ENCODE results near the gene ADK.
"Not testable (repeated sequence)": the region's sequence is repeated elsewhere in the genome, so short reads cannot be mapped to it uniquely, and the experiment has no call there.

Gene ADK

DNA sequence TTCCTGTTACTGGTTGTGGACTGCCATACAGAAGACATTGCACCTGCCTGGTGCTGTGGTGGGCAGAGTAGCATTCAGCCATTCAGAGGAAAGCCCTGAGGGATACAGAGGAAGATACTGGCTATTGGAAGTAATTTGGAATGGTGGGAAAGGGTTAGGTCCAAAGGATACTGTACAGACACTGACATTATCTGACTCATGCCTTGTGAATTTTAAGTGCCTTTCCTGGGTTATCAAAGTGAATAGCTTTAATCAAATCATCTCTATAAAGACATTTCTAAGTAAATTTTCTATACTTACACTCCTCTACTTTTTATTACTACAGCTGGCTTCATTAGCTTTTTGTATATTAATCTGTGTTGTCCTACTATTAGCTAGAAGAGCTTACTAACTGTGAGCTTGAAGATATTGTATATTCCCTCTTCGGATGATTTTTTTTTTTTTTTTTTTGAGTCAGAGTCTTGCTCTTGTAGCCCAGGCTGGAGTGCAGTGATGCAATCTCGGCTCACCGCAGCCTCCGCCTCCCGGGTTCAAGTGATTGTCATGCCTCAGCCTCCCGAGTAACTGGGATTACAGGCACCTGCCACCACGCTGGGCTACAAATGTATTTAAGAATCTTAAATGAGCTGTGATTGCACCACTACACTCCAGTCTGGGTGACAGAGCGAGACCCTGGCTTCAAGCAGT is 186.5 kb downstream of the ADK start:
- in situ Hi-C loops (cut with MboI; ENCODE audit: low sequenced_read_pairs): no loop called here

DNA sequence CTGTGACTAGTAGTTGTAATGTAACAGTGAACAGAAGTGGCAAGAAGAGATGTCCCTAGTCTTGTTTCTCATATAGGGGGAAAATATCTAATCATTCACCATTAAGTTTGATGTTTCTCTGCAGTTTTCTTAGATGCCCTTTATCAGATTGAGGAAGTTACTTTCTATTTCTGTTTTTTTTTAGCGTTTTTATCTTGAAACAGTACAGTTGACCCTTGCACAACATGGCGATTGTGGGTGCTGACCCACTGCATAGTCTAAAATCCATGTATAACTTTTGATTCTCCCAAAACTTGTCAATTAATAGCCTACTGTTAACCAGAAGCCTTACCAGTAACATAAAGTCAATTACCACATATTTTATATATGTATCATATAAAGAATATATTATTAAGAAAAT is 192.0 kb downstream of the ADK start:
- in situ Hi-C loops (cut with MboI; ENCODE audit: low sequenced_read_pairs): no loop called here

DNA sequence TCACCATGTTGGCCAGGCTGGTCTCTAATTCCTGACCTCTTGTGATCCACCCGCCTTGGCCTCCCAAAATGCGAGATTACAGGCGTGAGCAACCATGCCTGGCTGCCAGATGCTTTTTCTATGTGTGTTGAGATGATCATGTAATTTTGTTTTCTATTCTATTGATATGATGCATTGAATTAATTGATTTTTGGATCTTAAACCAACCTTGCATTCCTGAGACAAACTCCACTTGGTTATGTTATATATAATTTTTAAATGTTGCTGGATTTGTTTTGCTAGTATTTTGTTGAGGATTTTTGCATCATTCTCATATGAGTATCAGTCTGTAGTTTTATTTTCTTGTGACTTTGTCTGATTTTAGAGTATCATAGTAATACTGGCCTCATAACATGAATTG is 192.8 kb downstream of the ADK start:
- in situ Hi-C loops (cut with MboI; ENCODE audit: low sequenced_read_pairs): no loop called here

GRCh38 chr10:74344306-74344705 is 193.3 kb downstream of the ADK start:
- in situ Hi-C loops (cut with MboI; ENCODE audit: low sequenced_read_pairs): no loop called here

DNA sequence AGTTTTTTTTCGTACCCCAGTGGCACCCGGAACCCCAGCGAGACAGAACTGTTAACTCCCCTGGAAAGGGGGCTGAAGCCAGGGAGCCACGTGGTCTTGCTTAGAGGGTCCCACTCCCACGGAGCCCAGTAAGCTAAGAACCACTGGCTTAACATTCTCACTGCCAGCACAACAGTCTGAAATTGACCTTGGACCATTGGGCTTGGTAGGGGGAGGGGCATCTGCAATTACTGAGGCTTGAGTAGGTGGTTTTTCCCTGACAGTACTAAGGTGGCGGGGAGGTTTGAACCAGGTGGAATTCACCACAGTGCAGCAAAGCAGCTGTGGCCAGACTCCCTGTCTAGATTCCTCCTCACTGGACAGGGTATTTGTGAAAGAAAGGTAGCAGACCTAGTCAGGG is 196.5 kb downstream of the ADK start:
- in situ Hi-C loops (cut with MboI; ENCODE audit: low sequenced_read_pairs): no loop called here

DNA sequence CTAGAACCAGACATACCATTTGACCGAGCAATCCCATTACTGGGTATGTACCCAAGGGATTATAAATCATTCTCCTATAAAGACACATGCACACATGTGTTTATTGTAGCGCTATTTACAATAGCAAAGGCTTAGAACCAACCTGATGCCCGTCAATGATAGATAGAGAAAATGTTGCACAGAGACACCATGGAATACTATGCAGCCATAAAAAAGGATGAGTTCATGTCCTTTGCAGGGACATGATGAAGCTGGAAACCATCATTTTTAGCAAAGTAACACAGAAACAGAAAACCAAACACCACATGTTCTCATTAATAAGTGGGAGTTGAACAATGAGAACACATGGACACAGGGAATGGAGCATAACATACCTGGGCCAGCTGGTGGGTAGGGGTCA is 202.0 kb downstream of the ADK start:
- in situ Hi-C loops (cut with MboI; ENCODE audit: low sequenced_read_pairs): not testable (repeated sequence)

GRCh38 chr10:74361678-74362077 is 210.7 kb downstream of the ADK start:
- in situ Hi-C loops (cut with MboI; ENCODE audit: low sequenced_read_pairs): no loop called here

- in situ Hi-C loops (cut with MboI; ENCODE audit: low sequenced_read_pairs): no loop called here
Measured at GRCh38 chr10:74363727-74364126, 212.7 kb downstream of the ADK start.

DNA sequence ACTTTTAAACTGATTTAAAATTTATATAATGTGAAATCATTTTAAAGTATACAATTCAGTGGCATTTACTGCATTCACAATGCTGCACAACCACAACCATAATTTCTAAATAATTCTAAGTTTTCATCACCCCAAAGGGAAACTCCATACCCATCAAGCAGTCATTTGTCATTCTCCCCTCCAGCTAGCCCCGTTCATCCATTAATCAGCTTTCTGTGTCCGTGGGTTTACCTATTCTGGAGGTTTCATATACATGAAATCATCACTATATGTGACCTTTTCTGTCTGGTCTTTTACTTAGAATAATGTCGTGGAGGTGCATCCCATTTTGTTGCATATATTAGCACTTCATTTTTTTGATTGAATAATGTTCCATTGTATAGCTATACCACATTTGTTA is 214.1 kb downstream of the ADK start:
- in situ Hi-C loops (cut with MboI; ENCODE audit: low sequenced_read_pairs): no loop called here

DNA sequence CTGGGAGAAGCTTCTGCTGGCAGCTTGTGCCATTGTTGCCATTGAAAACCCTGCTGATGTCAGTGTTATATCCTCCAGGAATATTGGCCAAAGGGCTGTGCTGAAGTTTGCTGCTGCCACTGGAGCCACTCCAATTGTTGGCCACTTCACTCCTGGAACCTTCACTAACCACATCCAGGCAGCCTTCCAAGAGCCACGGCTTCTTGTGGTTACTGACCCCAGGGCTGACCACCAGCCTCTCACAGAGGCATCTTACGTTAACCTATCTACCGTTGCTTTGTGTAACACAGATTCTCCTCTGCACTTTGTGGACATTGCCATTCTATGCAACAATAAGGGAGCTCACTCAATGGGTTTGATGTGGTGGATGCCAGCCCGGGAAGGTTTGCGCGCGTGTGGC is 220.7 kb downstream of the ADK start:
- in situ Hi-C loops (cut with MboI; ENCODE audit: low sequenced_read_pairs): no loop called here

DNA sequence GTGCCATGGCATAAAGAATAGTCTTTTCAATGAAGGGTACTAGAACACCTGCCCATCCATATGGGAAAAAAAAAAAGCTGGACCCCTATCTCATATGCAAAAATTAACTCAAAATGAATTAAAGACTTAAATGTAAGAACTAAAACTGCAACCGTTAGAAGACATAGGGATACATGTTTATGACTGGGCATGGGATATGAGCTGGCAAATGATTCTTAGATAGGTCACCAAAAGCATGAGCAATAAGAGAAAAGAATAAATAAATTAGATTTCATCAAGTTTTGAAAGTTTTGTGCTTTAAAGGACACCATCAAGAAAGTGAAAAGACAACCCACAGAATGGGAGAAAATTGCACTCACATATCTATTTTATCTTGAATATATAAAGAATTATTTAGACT is 222.0 kb downstream of the ADK start:
- in situ Hi-C loops (cut with MboI; ENCODE audit: low sequenced_read_pairs): no loop called here

GRCh38 chr10:74377476-74377875 is 226.5 kb downstream of the ADK start:
- in situ Hi-C loops (cut with MboI; ENCODE audit: low sequenced_read_pairs): no loop called here

- in situ Hi-C loops (cut with MboI; ENCODE audit: low sequenced_read_pairs): no loop called here
Measured at GRCh38 chr10:74379474-74379873, 228.5 kb downstream of the ADK start.

DNA sequence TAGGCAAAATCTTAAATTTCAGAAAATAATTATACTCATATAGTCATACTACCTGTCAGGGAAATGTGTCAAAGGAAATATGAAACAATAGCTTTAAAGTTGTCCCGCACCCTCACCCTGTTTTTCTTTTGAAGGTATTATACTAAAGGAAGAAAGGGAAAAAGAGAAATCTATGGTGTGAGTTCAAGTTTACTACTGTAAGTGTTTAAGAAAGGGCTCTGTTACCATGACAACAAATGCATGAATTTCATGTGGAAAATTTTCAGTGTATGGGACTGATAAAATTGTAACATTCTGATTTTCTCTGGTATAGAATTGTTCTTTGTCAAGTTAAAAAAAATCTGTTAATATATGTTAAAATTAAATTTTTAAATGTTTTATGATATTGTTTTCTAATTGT is 229.8 kb downstream of the ADK start:
- in situ Hi-C loops (cut with MboI; ENCODE audit: low sequenced_read_pairs): no loop called here

DNA sequence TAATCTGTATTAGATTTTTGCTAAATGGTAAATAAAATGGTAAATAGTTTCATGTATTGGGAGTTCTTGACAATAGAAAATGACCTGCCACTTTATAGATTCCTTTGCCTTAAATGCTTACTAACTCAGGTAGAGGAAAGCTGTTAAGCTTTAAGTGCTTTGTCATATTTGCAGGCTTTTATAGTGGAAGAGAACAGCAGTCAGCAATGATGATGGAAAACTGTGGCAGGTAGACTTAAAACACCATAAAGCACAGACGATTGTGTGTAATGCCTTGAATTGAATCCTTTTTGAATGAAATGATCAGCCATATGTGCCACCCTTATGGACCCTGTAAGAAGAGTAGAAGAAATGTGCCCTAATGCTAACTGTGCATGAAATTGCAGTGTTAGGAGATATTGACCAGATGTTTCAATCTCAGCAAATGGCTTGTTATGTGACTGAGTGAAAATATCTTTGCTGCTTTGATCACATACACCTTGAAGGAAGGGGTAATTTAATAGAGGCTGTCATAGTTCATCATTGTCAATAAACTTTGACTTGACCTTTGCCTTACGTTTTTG is 230.4 kb downstream of the ADK start:
- in situ Hi-C loops (cut with MboI; ENCODE audit: low sequenced_read_pairs): no loop called here

DNA sequence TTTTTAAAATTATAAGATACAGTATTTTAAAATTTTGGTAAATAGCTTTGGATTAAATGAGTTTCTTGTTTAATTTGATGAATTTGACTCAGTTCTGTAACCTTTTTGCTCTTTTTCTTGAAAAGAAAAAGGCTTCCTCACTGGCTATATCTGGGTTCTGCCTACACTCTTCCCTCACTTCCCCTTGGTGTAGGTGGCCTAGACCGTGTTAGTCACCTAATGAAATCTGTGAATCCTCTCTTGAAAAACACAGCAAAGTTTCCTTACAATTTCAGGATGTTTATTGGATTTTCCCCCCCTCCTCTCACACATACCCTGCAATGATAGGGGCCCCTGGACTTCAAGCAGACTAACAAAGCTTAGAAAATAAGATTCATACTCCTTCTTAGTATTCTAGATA is 231.6 kb downstream of the ADK start:
- in situ Hi-C loops (cut with MboI; ENCODE audit: low sequenced_read_pairs): no loop called here

GRCh38 chr10:74383642-74384041 is 232.6 kb downstream of the ADK start:
- in situ Hi-C loops (cut with MboI; ENCODE audit: low sequenced_read_pairs): no loop called here

GRCh38 chr10:74384615-74385183 is 233.7 kb downstream of the ADK start:
- in situ Hi-C loops (cut with MboI; ENCODE audit: low sequenced_read_pairs): no loop called here

GRCh38 chr10:74388801-74389200 is 237.8 kb downstream of the ADK start:
- in situ Hi-C loops (cut with MboI; ENCODE audit: low sequenced_read_pairs): no loop called here

DNA sequence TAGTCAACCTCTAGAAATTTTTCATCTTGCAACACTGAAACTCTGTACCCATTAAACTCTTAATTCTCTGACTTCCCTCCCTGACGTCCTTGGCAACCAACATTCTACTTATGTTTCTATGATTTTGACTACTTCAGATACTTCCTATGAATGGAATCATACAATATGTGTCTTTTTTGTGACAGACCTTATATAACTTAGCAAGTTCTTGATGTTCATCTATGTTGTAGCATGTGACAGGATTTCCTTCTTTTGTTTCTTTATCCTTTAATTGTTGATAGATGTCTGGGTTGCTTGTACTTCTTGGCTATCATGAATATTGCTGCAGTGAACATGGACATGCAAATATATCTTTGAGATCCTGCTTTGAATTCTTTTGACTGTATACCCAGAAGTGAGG is 240.8 kb downstream of the ADK start:
- in situ Hi-C loops (cut with MboI; ENCODE audit: low sequenced_read_pairs): no loop called here

DNA sequence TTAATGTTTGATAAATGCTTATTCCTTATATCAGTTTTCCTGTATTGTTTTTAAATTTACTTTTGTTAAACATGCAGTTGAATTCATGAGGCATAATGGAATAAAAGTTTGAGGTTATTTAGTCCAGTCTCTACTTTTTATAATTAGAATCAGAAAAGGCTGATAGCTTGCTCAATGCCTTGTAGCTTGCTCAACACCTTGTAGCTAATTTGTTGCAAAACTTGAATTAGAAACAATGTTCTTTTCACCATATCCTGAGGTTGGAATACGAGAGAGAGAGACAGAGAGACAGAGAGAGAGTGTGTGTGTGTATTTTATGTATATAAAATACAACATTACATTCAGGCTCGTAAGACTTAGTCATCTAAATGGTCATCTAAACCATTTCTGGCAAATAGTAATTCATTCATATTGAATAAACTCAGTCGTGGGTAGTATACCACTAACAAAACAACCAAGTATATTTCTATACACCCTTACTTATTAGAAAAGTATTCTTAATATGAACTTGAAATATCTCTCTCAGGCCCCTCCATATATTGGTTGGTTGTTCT is 243.5 kb downstream of the ADK start:
- in situ Hi-C loops (cut with MboI; ENCODE audit: low sequenced_read_pairs): no loop called here

- in situ Hi-C loops (cut with MboI; ENCODE audit: low sequenced_read_pairs): no loop called here
Measured at GRCh38 chr10:74400186-74400585, 249.2 kb downstream of the ADK start.

Data from HL-60/S4 treated with phorbol 12-myristate 13-acetate at 8.2 ng/mL for 4 days and 3 days (cell line).